ENCODE data around the gene EFNA5. TPM values are rescaled to one million over a fixed set of nuclear protein-coding genes. Genes with fewer than 3 reads are reported as not detected.

The EFNA5 gene
- total and polyA plus RNA-seq, 2 experiments from 2014 or later, result 7.5 to 10.1 TPM

- TF ChIP-seq, protein P1, sequence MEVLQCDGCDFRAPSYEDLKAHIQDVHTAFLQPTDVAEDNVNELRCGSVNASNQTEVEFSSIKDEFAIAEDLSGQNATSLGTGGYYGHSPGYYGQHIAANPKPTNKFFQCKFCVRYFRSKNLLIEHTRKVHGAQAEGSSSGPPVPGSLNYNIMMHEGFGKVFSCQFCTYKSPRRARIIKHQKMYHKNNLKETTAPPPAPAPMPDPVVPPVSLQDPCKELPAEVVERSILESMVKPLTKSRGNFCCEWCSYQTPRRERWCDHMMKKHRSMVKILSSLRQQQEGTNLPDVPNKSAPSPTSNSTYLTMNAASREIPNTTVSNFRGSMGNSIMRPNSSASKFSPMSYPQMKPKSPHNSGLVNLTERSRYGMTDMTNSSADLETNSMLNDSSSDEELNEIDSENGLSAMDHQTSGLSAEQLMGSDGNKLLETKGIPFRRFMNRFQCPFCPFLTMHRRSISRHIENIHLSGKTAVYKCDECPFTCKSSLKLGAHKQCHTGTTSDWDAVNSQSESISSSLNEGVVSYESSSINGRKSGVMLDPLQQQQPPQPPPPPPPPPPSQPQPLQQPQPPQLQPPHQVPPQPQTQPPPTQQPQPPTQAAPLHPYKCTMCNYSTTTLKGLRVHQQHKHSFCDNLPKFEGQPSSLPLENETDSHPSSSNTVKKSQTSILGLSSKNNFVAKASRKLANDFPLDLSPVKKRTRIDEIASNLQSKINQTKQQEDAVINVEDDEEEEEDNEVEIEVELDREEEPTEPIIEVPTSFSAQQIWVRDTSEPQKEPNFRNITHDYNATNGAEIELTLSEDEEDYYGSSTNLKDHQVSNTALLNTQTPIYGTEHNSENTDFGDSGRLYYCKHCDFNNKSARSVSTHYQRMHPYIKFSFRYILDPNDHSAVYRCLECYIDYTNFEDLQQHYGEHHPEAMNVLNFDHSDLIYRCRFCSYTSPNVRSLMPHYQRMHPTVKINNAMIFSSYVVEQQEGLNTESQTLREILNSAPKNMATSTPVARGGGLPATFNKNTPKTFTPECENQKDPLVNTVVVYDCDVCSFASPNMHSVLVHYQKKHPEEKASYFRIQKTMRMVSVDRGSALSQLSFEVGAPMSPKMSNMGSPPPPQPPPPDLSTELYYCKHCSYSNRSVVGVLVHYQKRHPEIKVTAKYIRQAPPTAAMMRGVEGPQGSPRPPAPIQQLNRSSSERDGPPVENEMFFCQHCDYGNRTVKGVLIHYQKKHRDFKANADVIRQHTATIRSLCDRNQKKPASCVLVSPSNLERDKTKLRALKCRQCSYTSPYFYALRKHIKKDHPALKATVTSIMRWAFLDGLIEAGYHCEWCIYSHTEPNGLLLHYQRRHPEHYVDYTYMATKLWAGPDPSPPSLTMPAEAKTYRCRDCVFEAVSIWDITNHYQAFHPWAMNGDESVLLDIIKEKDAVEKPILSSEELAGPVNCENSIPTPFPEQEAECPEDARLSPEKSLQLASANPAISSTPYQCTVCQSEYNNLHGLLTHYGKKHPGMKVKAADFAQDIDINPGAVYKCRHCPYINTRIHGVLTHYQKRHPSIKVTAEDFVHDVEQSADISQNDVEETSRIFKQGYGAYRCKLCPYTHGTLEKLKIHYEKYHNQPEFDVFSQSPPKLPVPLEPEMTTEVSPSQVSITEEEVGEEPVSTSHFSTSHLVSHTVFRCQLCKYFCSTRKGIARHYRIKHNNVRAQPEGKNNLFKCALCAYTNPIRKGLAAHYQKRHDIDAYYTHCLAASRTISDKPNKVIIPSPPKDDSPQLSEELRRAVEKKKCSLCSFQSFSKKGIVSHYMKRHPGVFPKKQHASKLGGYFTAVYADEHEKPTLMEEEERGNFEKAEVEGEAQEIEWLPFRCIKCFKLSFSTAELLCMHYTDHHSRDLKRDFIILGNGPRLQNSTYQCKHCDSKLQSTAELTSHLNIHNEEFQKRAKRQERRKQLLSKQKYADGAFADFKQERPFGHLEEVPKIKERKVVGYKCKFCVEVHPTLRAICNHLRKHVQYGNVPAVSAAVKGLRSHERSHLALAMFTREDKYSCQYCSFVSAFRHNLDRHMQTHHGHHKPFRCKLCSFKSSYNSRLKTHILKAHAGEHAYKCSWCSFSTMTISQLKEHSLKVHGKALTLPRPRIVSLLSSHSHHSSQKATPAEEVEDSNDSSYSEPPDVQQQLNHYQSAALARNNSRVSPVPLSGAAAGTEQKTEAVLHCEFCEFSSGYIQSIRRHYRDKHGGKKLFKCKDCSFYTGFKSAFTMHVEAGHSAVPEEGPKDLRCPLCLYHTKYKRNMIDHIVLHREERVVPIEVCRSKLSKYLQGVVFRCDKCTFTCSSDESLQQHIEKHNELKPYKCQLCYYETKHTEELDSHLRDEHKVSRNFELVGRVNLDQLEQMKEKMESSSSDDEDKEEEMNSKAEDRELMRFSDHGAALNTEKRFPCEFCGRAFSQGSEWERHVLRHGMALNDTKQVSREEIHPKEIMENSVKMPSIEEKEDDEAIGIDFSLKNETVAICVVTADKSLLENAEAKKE (CRISPR knock-in tag; IDR thresholded peaks at IDR 0.05), result no peak
- TF ChIP-seq CREB1 (CRISPR knock-in tag; IDR thresholded peaks at IDR 0.05; ENCODE audit: low read depth), result no peak
- TF ChIP-seq, protein P2, sequence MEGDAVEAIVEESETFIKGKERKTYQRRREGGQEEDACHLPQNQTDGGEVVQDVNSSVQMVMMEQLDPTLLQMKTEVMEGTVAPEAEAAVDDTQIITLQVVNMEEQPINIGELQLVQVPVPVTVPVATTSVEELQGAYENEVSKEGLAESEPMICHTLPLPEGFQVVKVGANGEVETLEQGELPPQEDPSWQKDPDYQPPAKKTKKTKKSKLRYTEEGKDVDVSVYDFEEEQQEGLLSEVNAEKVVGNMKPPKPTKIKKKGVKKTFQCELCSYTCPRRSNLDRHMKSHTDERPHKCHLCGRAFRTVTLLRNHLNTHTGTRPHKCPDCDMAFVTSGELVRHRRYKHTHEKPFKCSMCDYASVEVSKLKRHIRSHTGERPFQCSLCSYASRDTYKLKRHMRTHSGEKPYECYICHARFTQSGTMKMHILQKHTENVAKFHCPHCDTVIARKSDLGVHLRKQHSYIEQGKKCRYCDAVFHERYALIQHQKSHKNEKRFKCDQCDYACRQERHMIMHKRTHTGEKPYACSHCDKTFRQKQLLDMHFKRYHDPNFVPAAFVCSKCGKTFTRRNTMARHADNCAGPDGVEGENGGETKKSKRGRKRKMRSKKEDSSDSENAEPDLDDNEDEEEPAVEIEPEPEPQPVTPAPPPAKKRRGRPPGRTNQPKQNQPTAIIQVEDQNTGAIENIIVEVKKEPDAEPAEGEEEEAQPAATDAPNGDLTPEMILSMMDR (conservative IDR thresholded peaks at IDR 0.05; ENCODE audit: low read depth in 2 of 2), result no peak
- TF ChIP-seq ETS1 (IDR thresholded peaks at IDR 0.05), result no peak
These were observed 34.1 kb upstream of the EFNA5 start (continued) for GRCh38 chr5:107704681-107705401.

DNA sequence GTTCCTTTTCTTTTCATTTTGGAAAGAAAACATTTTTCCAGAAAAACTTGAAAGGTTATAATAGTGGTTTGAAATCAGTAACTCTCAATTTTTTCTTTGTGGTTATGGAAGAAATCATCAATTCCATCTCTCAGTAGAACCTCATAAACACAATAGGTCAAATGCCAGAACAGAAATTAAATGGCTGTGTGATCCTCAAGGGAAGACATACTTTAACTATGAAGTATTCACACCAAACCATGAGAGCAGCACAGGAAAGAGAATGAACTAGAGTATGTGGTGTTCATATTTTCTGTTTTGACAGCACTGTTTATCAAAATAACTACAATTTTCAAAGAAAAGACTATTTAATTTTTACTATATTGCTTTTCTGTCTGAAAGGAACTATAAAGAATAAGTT, 29.7 kb upstream of the EFNA5 start:
- Histone ChIP-seq H3K36me3 (ENCODE audit: insufficient read depth) (no peaks in the 10 kb centered on the region), H3K27me3 (ENCODE audit: insufficient read depth) (no peaks in the 10 kb centered on the region), H3K4me2 (no peak overlapping the region), H3F3A (replicated peaks; ENCODE audit: low read depth) (no peaks in the 10 kb centered on the region), H3K9me2 (ENCODE audit: insufficient read depth) (peaks cover 12% of the 10 kb centered on the region), H3K4me1 (ENCODE audit: insufficient read depth) (peaks cover 19% of the 10 kb centered on the region), H3K4me3 (no peak overlapping the region), H3K79me2 (replicated peaks; ENCODE audit: insufficient read depth) (no peaks in the 10 kb centered on the region), H4K20me1 (replicated peaks; ENCODE audit: insufficient read depth) (no peaks in the 10 kb centered on the region), H3K27ac (ENCODE audit: low read depth) (no peak overlapping the region), H2AFZ (no peak overlapping the region)
- H3K27ac Mint-ChIP-seq, result no peak overlapping the region
- H3K4me1 Mint-ChIP-seq, result peaks cover 21% of the 10 kb centered on the region
- no peak overlapping the region for H3K4me3 Mint-ChIP-seq
- no peaks in the 10 kb centered on the region for H3K9me3 Mint-ChIP-seq
- no peak for TF ChIP-seq ETS1 (IDR thresholded peaks at IDR 0.05)
- ATAC-seq, result no peak
- DNase-seq (ENCODE audit: low spot score), result no peak
- peaks cover 4% of the 10 kb centered on the region for H3K27me3 Mint-ChIP-seq (ENCODE audit: insufficient read depth, low read depth, poor library complexity)
- no peaks in the 10 kb centered on the region for H3K36me3 Mint-ChIP-seq (ENCODE audit: low read depth)
